HG03521 (cell line): Measurements from ENCODE around the gene MGMT.
"Not testable (repeated sequence)": the region's sequence is repeated elsewhere in the genome, so short reads cannot be mapped to it uniquely, and the experiment has no call there.

Source experiments
- ATAC-seq: cut with Tn5 transposase; IDR thresholded peaks from one replicate; pipeline ENCODE4 v1.9.1; 2021; ENCODE audit warnings: mild to moderate bottlenecking, moderate library complexity; ENCODE audit not compliant: unreplicated experiment

MGMT gene

GRCh38 chr10:129466703-129467358 lies at the start of gene MGMT:
TSS of gene MGMT (plus strand) at chr10:129467241.
- ATAC-seq = peak; percentile 93

- no peak for ATAC-seq
Observed at GRCh38 chr10:129417870-129418269, 49.2 kb upstream of the MGMT start.

GRCh38 chr10:129418496-129419225 lies 48.4 kb upstream of the MGMT start:
- ATAC-seq = no peak

- no peak for ATAC-seq
Observed at GRCh38 chr10:129419397-129419796, 47.6 kb upstream of the MGMT start.

- no peak for ATAC-seq
Observed at GRCh38 chr10:129421399-129422010, 45.5 kb upstream of the MGMT start.

- no peak for ATAC-seq
Observed at GRCh38 chr10:129424978-129425377, 42.1 kb upstream of the MGMT start.

GRCh38 chr10:129426606-129427005 lies 40.4 kb upstream of the MGMT start:
- no peak for ATAC-seq

GRCh38 chr10:129433266-129433665 lies 33.8 kb upstream of the MGMT start:
- ATAC-seq = no peak

GRCh38 chr10:129435724-129436123 lies 31.3 kb upstream of the MGMT start:
- ATAC-seq = not testable (repeated sequence)

- no peak for ATAC-seq
Observed at GRCh38 chr10:129438024-129438423, 29.0 kb upstream of the MGMT start.

- ATAC-seq = no peak
Observed at GRCh38 chr10:129440247-129440646, 26.8 kb upstream of the MGMT start.

GRCh38 chr10:129440722-129441316 lies 26.2 kb upstream of the MGMT start:
- ATAC-seq = no peak

GRCh38 chr10:129441372-129442009 lies 25.6 kb upstream of the MGMT start:
- ATAC-seq = no peak

- ATAC-seq = no peak
Observed at GRCh38 chr10:129442866-129443265, 24.2 kb upstream of the MGMT start.

GRCh38 chr10:129444359-129444758 lies 22.7 kb upstream of the MGMT start:
- no peak for ATAC-seq

- ATAC-seq = no peak
Observed at GRCh38 chr10:129445436-129446182, 21.4 kb upstream of the MGMT start.

GRCh38 chr10:129446183-129446581 lies 20.9 kb upstream of the MGMT start:
- ATAC-seq = no peak

GRCh38 chr10:129447486-129447885 lies 19.6 kb upstream of the MGMT start:
- no peak for ATAC-seq

GRCh38 chr10:129448086-129448485 lies 19.0 kb upstream of the MGMT start:
- ATAC-seq = no peak

- ATAC-seq = no peak
Observed at GRCh38 chr10:129448539-129448938, 18.5 kb upstream of the MGMT start.

GRCh38 chr10:129449893-129450292 lies 17.1 kb upstream of the MGMT start:
- ATAC-seq = no peak
